Measurements from ENCODE around the gene SLC25A45.

The SLC25A45 gene

GRCh38 chr11:65382033-65382803 is at the start of gene SLC25A45:
TSS of gene SLC25A45 (minus strand) at chr11:65382646. CDS start at chr11:65381951, 695 bp downstream.
- peak; percentile 62 for DNase-seq

GRCh38 chr11:65431451-65432099 is 49.1 kb upstream of the SLC25A45 start:
- no peak for DNase-seq

- no peak for DNase-seq
Measured at GRCh38 chr11:65430406-65431217, 48.2 kb upstream of the SLC25A45 start.

- no peak for DNase-seq
Measured at GRCh38 chr11:65429724-65430405, 47.4 kb upstream of the SLC25A45 start.

GRCh38 chr11:65429068-65429681 is 46.7 kb upstream of the SLC25A45 start:
- no peak for DNase-seq

- DNase-seq = no peak
Measured at GRCh38 chr11:65428578-65429067, 46.2 kb upstream of the SLC25A45 start.

- DNase-seq = no peak
Measured at GRCh38 chr11:65427691-65428577, 45.5 kb upstream of the SLC25A45 start.

- no peak for DNase-seq
Measured at GRCh38 chr11:65426839-65427690, 44.6 kb upstream of the SLC25A45 start.

- no peak for DNase-seq
Measured at GRCh38 chr11:65425971-65426838, 43.8 kb upstream of the SLC25A45 start.

GRCh38 chr11:65425105-65425970 is 42.9 kb upstream of the SLC25A45 start:
- DNase-seq = no peak

GRCh38 chr11:65424205-65425104 is 42.0 kb upstream of the SLC25A45 start:
- no peak for DNase-seq

- DNase-seq = no peak
Measured at GRCh38 chr11:65423516-65424204, 41.2 kb upstream of the SLC25A45 start.

- peak; percentile 66 for DNase-seq
Measured at GRCh38 chr11:65422633-65423515, 40.4 kb upstream of the SLC25A45 start, which contains the start of gene NEAT1. TSS of gene NEAT1 (plus strand) at chr11:65422798.

GRCh38 chr11:65421794-65422632 is 39.6 kb upstream of the SLC25A45 start:
- DNase-seq = no peak

All from NCI-H187 treated with DMSO at 0.1 percent for 48 hours (cell line).